Tibial artery (tissue), 4 donors: ENCODE data around the gene SLC25A33.

ENCODE experiments used
- DNase-seq, 2 donors: peaks; one replicate each; pipeline ENCODE4 v3.0.0-alpha.2; 2019
- H3K27ac ChIP-seq, 2 donors: fragments of 200-600 bp; sonication (generic) in 1 of 2; 1 replicate in 1 of 2; 2 replicates in 1 of 2; pipeline ENCODE4 v1.5.1; 2018 to 2019; ENCODE audit warnings: mild to moderate bottlenecking in 1 of 2
- H3K27me3 ChIP-seq, 2 donors: fragments of 200-600 bp; sonication (generic) in 1 of 2; one replicate each; pipeline versions ENCODE4 v1.5.1 to v1.6.0; 2016 to 2019
- H3K36me3 ChIP-seq, 3 donors: fragments of 200-600 bp; sonication (generic) in 2 of 3; one replicate each; pipeline ENCODE4 v1.5.1; 2016 to 2019; ENCODE audit warnings: mild to moderate bottlenecking in 2 of 3
- H3K4me1 ChIP-seq, 4 donors: fragments of 200-600 bp; sonication (generic) in 2 of 4; 1 replicate in 3 of 4; 2 replicates in 1 of 4; pipeline ENCODE4 v1.5.1; 2016 to 2019
- H3K4me3 ChIP-seq, 2 donors: fragments of 200-600 bp; sonication (generic) in 1 of 2; 1 replicate in 1 of 2; 2 replicates in 1 of 2; pipeline ENCODE4 v1.5.1; 2018 to 2019; ENCODE audit warnings: mild to moderate bottlenecking in 2 of 2
- H3K9me3 ChIP-seq, 3 donors: fragments of 200-600 bp; sonication (generic) in 1 of 3; one replicate each; pipeline ENCODE4 v1.5.1; 2016 to 2019
- CTCF ChIP-seq, 2 experiments: fragments of 200-600 bp in 1 of 2; fragments of 450-650 bp in 1 of 2; IDR thresholded peaks; one replicate each; pipeline ENCODE4 v1.5.1; 2017 to 2019; ENCODE audit warnings: antibody characterized with exemption in 2 of 2, mild to moderate bottlenecking in 1 of 2, moderate library complexity in 1 of 2
- intact Hi-C: fragments of 100-400 bp; cut with DNase I; formaldehyde crosslinking; loops from one replicate; pipeline ENCODE4 v1.15.0; 2023; ENCODE audit warnings: low total_unique reads

The SLC25A33 gene

GRCh38 chr1:9598316-9598700 lies 59.0 kb downstream of the SLC25A33 start:
- Histone ChIP-seq H3K4me1 (peaks cover 0 to 8% (median under 1%) of the 10 kb centered on the region in 4 donors), H3K36me3 (peaks cover 16 to 76% (median 46%) of the 10 kb centered on the region in 3 donors), H3K27ac (no peak overlapping the region), H3K9me3 (no peaks in the 10 kb centered on the region), H3K27me3 (no peaks in the 10 kb centered on the region), H3K4me3 (no peak overlapping the region)
- DNase-seq, result no peak
- TF ChIP-seq CTCF (IDR thresholded peaks at IDR 0.05), result no peak
- intact Hi-C loops, result no loop called here

DNA sequence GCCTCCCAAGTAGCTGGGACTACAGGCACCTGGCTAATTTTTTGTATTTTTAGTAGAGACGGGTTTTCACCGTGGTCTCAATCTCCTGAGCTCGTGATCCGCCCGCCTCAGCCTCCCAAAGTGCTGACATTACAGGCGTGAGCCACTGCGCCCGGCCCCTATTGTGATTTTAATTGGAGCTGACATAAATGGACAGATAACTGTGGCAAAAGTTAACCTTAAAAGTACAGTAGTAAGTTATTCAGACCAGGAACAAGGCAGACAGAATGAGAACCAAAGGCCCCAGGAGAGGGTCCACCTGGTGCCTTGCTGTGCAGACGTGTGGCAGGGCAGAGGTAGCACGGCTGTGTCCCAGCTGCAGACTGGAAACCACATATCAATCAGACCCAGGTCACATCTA lies 60.5 kb downstream of the SLC25A33 start:
- peaks cover 21 to 90% (median 50%) of the 10 kb centered on the region in 3 donors for H3K36me3 ChIP-seq
- no peak for DNase-seq

GRCh38 chr1:9600861-9601834 lies 61.9 kb downstream of the SLC25A33 start:
- no peak overlapping the region for H3K4me3 ChIP-seq
- peaks cover 21 to 91% (median 50%) of the 10 kb centered on the region in 3 donors for H3K36me3 ChIP-seq
- no peak overlapping the region for H3K27ac ChIP-seq
- intact Hi-C loops, result no loop called here
- H3K4me1 ChIP-seq, result no peaks in the 10 kb centered on the region
- no peak for TF ChIP-seq CTCF (IDR thresholded peaks at IDR 0.05)
- H3K27me3 ChIP-seq, result no peaks in the 10 kb centered on the region
- DNase-seq, result no peak
- no peaks in the 10 kb centered on the region for H3K9me3 ChIP-seq

More for the DNA sequence above, 60.5 kb downstream of the SLC25A33 start:
- no peak for TF ChIP-seq CTCF (IDR thresholded peaks at IDR 0.05)
- Histone ChIP-seq H3K27me3 (no peaks in the 10 kb centered on the region), H3K4me3 (no peak overlapping the region), H3K27ac (no peak overlapping the region), H3K4me1 (peaks cover 0 to 5% (median 0%) of the 10 kb centered on the region in 4 donors), H3K9me3 (no peaks in the 10 kb centered on the region)
- intact Hi-C loops, result no loop called here

GRCh38 chr1:9601942-9602793 lies 62.9 kb downstream of the SLC25A33 start:
- Histone ChIP-seq H3K27ac (no peak overlapping the region), H3K4me1 (peaks cover 0 to 2% (median 0%) of the 10 kb centered on the region in 4 donors), H3K27me3 (no peaks in the 10 kb centered on the region), H3K36me3 (peaks cover 21 to 91% (median 49%) of the 10 kb centered on the region in 3 donors), H3K9me3 (no peaks in the 10 kb centered on the region), H3K4me3 (no peak overlapping the region)
- DNase-seq, result no peak
- intact Hi-C loops, result no loop called here
- no peak for TF ChIP-seq CTCF (IDR thresholded peaks at IDR 0.05)

- Histone ChIP-seq H3K36me3 (peaks cover 21 to 91% (median 47%) of the 10 kb centered on the region in 3 donors), H3K9me3 (no peaks in the 10 kb centered on the region)
- no peak for DNase-seq
Measured at GRCh38 chr1:9602794-9603167, 63.5 kb downstream of the SLC25A33 start.

More at GRCh38 chr1:9602794-9603167, 63.5 kb downstream of the SLC25A33 start:
- Histone ChIP-seq H3K4me1 (peaks cover 0 to 2% (median 0%) of the 10 kb centered on the region in 4 donors), H3K27ac (no peak overlapping the region), H3K27me3 (no peaks in the 10 kb centered on the region), H3K4me3 (no peak overlapping the region)
- intact Hi-C loops, result no loop called here
- TF ChIP-seq CTCF (IDR thresholded peaks at IDR 0.05), result no peak
